DND-41 (cell line): ENCODE data around the gene ZNF22.

Source experiments
- ATAC-seq: fragments of 200-7000 bp; cut with Tn5 transposase; 3 replicates; pipeline ENCODE4 v1.9.1; 2021; ENCODE audit warnings: low read depth; ENCODE audit not compliant: insufficient read depth
- DNase-seq: peaks from one replicate; pipeline ENCODE4 v3.0.0-alpha.2; 2020
- H2AFZ ChIP-seq: 2 replicates; pipeline ENCODE4 v1.6.0; 2012; ENCODE audit warnings: low read depth, low read length
- H3K27ac ChIP-seq: 2 replicates; pipeline ENCODE4 v1.5.1; 2012; ENCODE audit warnings: low read length, inconsistent platforms
- H3K27me3 ChIP-seq: fragments of 200-600 bp; sonication (generic); 2 replicates; pipeline ENCODE4 v1.6.0; 2012; ENCODE audit warnings: low read length, mild to moderate bottlenecking, inconsistent platforms; ENCODE audit not compliant: insufficient read depth, poor library complexity
- H3K36me3 ChIP-seq: 2 replicates; pipeline ENCODE4 v1.5.1; 2012; ENCODE audit warnings: low read length, inconsistent platforms; ENCODE audit not compliant: insufficient read depth
- H3K4me1 ChIP-seq: 2 replicates; pipeline ENCODE4 v1.5.1; 2012; ENCODE audit warnings: mild to moderate bottlenecking, low read length; ENCODE audit not compliant: insufficient read depth
- H3K4me2 ChIP-seq: 2 replicates; pipeline ENCODE4 v1.6.0; 2012; ENCODE audit warnings: mild to moderate bottlenecking, moderate library complexity, low read length, inconsistent platforms; ENCODE audit not compliant: insufficient read depth
- H3K4me3 ChIP-seq, 2 experiments: fragments of 200-600 bp in 1 of 2; shearing (Covaris generic) in 1 of 2; 2 replicates each; pipeline ENCODE4 v1.5.1; 2012 to 2016; ENCODE audit warnings: inconsistent platforms in 2 of 2, low read length in 2 of 2, mild to moderate bottlenecking in 2 of 2, low read depth in 1 of 2, moderate library complexity in 1 of 2
- H3K79me2 ChIP-seq: 2 replicates; pipeline ENCODE4 v1.6.0; 2012; ENCODE audit warnings: low read length, inconsistent platforms; ENCODE audit not compliant: insufficient read depth
- H3K9ac ChIP-seq: 2 replicates; pipeline ENCODE4 v1.6.0; 2012; ENCODE audit warnings: low read depth, mild to moderate bottlenecking, inconsistent platforms, low read length, moderate library complexity
- H3K9me3 ChIP-seq: 2 replicates; pipeline ENCODE4 v1.5.1; 2012; ENCODE audit warnings: low read length, moderate library complexity, mild to moderate bottlenecking, inconsistent platforms; ENCODE audit not compliant: insufficient read depth, severe bottlenecking
- H4K20me1 ChIP-seq: 2 replicates; pipeline ENCODE4 v1.6.0; 2012; ENCODE audit warnings: low read length; ENCODE audit not compliant: insufficient read depth
- EZH2 ChIP-seq: IDR thresholded peaks from 3 replicates; pipeline ENCODE4 v1.6.1; 2012; ENCODE audit warnings: borderline replicate concordance, low read depth, mild to moderate bottlenecking, moderate library complexity, low read length, inconsistent platforms; ENCODE audit not compliant: severe bottlenecking
- TF ChIP-seq, protein P1 (sequence below): IDR thresholded peaks from 2 replicates; pipeline ENCODE4 v1.5.1; 2012; ENCODE audit warnings: borderline replicate concordance, low read length, moderate library complexity, mild to moderate bottlenecking; ENCODE audit not compliant: poor library complexity, severe bottlenecking; ENCODE audit errors: extremely low read depth

The ZNF22 gene

DNA sequence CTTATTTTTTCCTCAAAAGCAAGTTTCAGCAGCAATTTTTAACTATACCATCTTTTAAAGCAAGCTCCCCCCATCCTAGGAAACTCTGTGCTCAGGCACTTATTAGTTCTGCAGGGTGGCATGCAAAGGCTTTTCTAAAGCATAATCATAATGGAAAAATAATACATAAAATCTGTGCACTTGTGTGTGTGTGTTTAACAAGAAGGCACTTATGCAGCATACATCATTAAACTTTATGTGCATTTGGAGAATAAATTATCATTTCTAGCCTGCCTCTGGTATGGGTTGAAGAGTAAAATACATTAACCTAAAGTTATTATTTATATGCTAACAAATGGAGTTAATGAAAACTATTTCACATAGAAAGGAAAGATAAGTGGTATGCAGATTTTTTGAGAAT, 46.7 kb upstream of the ZNF22 start:
- Histone ChIP-seq H3K9ac (no peak overlapping the region), H3K27me3 (no peaks in the 10 kb centered on the region), H3K36me3 (peaks cover 8% of the 10 kb centered on the region; the same call in 1 of the 2 replicates), H3K9me3 (no peaks in the 10 kb centered on the region), H3K4me1 (peaks cover 16% of the 10 kb centered on the region), H4K20me1 (no peaks in the 10 kb centered on the region), H3K4me2 (no peak overlapping the region), H3K79me2 (peaks cover 6% of the 10 kb centered on the region; the same call in 1 of the 2 replicates), H2AFZ (no peak overlapping the region), H3K27ac (no peak overlapping the region), H3K4me3 (no peak overlapping the region)
- TF ChIP-seq, protein P1, sequence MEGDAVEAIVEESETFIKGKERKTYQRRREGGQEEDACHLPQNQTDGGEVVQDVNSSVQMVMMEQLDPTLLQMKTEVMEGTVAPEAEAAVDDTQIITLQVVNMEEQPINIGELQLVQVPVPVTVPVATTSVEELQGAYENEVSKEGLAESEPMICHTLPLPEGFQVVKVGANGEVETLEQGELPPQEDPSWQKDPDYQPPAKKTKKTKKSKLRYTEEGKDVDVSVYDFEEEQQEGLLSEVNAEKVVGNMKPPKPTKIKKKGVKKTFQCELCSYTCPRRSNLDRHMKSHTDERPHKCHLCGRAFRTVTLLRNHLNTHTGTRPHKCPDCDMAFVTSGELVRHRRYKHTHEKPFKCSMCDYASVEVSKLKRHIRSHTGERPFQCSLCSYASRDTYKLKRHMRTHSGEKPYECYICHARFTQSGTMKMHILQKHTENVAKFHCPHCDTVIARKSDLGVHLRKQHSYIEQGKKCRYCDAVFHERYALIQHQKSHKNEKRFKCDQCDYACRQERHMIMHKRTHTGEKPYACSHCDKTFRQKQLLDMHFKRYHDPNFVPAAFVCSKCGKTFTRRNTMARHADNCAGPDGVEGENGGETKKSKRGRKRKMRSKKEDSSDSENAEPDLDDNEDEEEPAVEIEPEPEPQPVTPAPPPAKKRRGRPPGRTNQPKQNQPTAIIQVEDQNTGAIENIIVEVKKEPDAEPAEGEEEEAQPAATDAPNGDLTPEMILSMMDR = no peak
- TF ChIP-seq EZH2 = no peak
- no peak for ATAC-seq
- no peak for DNase-seq

DNA sequence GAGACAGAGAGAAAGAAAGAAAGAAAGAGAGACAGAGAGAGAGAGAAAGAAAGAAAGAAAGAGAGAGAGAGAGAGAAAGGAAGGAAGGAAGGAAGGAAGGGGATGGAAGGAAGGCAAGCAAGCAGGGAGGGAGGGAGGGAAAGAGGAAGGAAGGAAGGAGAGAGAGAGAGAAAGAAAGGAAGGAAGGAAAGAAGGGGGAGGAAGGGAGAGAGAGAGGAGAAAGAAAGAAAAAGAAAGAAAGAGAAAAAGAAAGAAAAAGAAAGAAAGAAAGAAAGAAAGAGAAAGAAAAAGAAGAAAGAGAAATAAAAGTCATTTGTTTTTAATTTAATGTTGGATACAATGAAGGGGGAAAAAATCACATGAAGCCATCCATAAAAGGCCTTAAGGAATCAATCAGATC, 45.8 kb upstream of the ZNF22 start:
- Histone ChIP-seq H3K27ac (no peak overlapping the region), H3K4me3 (no peak overlapping the region), H3K27me3 (no peaks in the 10 kb centered on the region), H3K4me2 (no peak overlapping the region), H2AFZ (no peak overlapping the region), H4K20me1 (no peaks in the 10 kb centered on the region), H3K36me3 (peaks cover 8% of the 10 kb centered on the region; the same call in 1 of the 2 replicates), H3K9me3 (no peaks in the 10 kb centered on the region), H3K9ac (no peak overlapping the region), H3K79me2 (peaks cover 10% of the 10 kb centered on the region; the same call in 1 of the 2 replicates), H3K4me1 (peaks cover 21% of the 10 kb centered on the region)
- ATAC-seq = no peak
- TF ChIP-seq EZH2 = no peak
- TF ChIP-seq, protein P1 = no peak
- no peak for DNase-seq

DNA sequence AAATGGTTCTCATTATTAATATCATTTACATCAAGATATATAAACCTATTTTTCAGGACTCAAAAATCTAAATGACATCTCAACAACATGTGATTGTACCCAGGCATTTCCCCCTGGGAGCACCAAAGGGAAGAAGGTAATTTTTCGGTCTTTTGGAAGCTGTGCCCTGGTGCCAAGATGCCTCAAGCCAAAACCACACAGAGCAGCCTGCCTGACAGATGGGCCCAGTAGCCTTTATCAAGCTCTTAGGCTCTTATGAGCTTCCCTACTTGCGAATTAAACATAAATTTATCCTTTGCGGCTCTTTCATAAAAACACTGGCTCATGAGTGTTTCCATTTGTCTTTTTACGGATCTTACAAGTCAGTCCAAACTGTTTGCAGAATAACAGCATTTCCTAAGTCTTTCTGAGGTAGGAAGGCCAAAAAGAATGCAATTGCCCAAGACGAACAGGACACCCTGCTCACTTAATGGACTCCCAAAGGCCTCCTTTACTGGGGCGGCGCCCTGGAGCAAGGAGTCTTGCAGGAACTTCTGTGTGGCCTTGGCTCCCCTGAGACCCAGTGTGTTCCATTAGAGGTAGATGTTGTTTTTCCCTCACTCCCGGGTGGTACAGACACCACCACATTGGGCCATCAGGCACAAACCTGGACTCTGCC, 45.2 kb upstream of the ZNF22 start:
- no peak for DNase-seq
- peaks cover 25% of the 10 kb centered on the region for H3K4me1 ChIP-seq

More for the DNA sequence above, 45.2 kb upstream of the ZNF22 start:
- H3K27me3 ChIP-seq = no peaks in the 10 kb centered on the region
- no peak for ATAC-seq
- H3K36me3 ChIP-seq = peaks cover 8% of the 10 kb centered on the region; the same call in 1 of the 2 replicates
- H4K20me1 ChIP-seq = no peaks in the 10 kb centered on the region
- H3K9me3 ChIP-seq = no peaks in the 10 kb centered on the region
- H3K9ac ChIP-seq = no peak overlapping the region
- H3K27ac ChIP-seq = no peak overlapping the region
- no peak for TF ChIP-seq EZH2
- TF ChIP-seq, protein P1 = no peak
- H3K4me3 ChIP-seq = no peak overlapping the region
- H3K4me2 ChIP-seq = no peak overlapping the region
- no peak overlapping the region for H2AFZ ChIP-seq
- H3K79me2 ChIP-seq = peaks cover 10% of the 10 kb centered on the region; the same call in 1 of the 2 replicates
